Lung (tissue), 12 donors: Measurements from ENCODE around the gene PRR5. TPM values are rescaled to one million over a fixed set of nuclear protein-coding genes. Genes with fewer than 3 reads are reported as not detected.
"Not testable (repeated sequence)": the region's sequence is repeated elsewhere in the genome, so short reads cannot be mapped to it uniquely, and the experiment has no call there.

Experiments used
- ATAC-seq: fragments of 200-7000 bp; cut with Tn5 transposase; one replicate; pipeline ENCODE4 v1.9.1; 2020; ENCODE audit warnings: moderate number of reproducible peaks; ENCODE audit not compliant: insufficient read depth, low FRiP score
- DNase-seq, 3 donors: peaks; one replicate each; pipeline ENCODE4 v3.0.0-alpha.2; 2013 to 2017
- H3K27ac ChIP-seq, 2 donors: one replicate each; pipeline ENCODE4 v1.5.1; 2013; ENCODE audit warnings: mild to moderate bottlenecking in 2 of 2, moderate library complexity in 2 of 2, control low read depth in 1 of 2, inconsistent platforms in 1 of 2, low read depth in 1 of 2, low read length in 1 of 2
- H3K27me3 ChIP-seq, 3 donors: one replicate each; pipeline ENCODE4 v1.5.1; 2013; ENCODE audit warnings: low read length in 2 of 3; ENCODE audit not compliant: control insufficient read depth in 3 of 3, insufficient read depth in 3 of 3
- H3K36me3 ChIP-seq, 4 donors: one replicate each; pipeline ENCODE4 v1.5.1; 2013; ENCODE audit warnings: low read length in 4 of 4, mild to moderate bottlenecking in 1 of 4, moderate library complexity in 1 of 4; ENCODE audit not compliant: control insufficient read depth in 4 of 4, insufficient read depth in 4 of 4
- H3K4me1 ChIP-seq, 5 donors: one replicate each; pipeline ENCODE4 v1.5.1; 2013; ENCODE audit warnings: low read length in 5 of 5, mild to moderate bottlenecking in 2 of 5, moderate library complexity in 1 of 5; ENCODE audit not compliant: control insufficient read depth in 5 of 5, insufficient read depth in 5 of 5
- H3K4me3 ChIP-seq: one replicate; pipeline ENCODE4 v1.5.1; 2013; ENCODE audit warnings: mild to moderate bottlenecking, control low read depth, moderate library complexity
- H3K9ac ChIP-seq, 2 donors: one replicate each; pipeline ENCODE4 v1.5.1; 2013; ENCODE audit warnings: low read length in 2 of 2, control low read depth in 1 of 2; ENCODE audit not compliant: insufficient read depth in 1 of 2
- H3K9me3 ChIP-seq, 4 donors: one replicate each; pipeline ENCODE4 v1.5.1; 2013; ENCODE audit warnings: low read length in 3 of 4, mild to moderate bottlenecking in 1 of 4, moderate library complexity in 1 of 4; ENCODE audit not compliant: control insufficient read depth in 4 of 4, insufficient read depth in 3 of 4
- WGBS, 2 donors: extraction: QIAGEN DNeasy Blood & Tissue Kit; methylation state at CpG; one replicate each; pipeline ENCODE4 v1.1.7; 2013; 5-methylcytosine and 5-hydroxymethylcytosine counted together
- polyA plus RNA-seq, 2 donors: library from polyadenylated mRNA; stranded (reverse); fragments of 200-250 nt; gene quantifications; one replicate each; pipeline ENCODE4 v1.2.1, GENCODE V29; 2013
- total RNA-seq, 2 donors: library from RNA; depleted of rRNA in 1 of 2; stranded (reverse); fragments of >200 nt in 1 of 2; gene quantifications; one replicate each; pipeline ENCODE4 v1.2.1, GENCODE V29; 2014 to 2021
- TF ChIP-seq, protein P1 (sequence below): IDR thresholded peaks from 2 replicates; pipeline ENCODE4 v1.5.1; 2012; ENCODE audit warnings: mild to moderate bottlenecking; ENCODE audit errors: control extremely low read depth, extremely low read depth
- donor health status: control.
- donor health status: control.
- donor health status: Bipolar disorder and iron deficiency.
- donor health status: healthy.
- donor health status: DM: yes; HTN: yes; CAD: no.

PRR5 gene
- total and polyA plus RNA-seq, 4 donors: 9.1 to 17.3 (median 11.1) TPM

GRCh38 chr22:44673406-44673805 is 28.6 kb upstream of the PRR5 start:
- no peaks in the 10 kb centered on the region for H3K27me3 ChIP-seq
- 90 to 92% methylated on average over 8 of the region's 8 CpGs for WGBS, 2 donors
- no peak for DNase-seq

DNA sequence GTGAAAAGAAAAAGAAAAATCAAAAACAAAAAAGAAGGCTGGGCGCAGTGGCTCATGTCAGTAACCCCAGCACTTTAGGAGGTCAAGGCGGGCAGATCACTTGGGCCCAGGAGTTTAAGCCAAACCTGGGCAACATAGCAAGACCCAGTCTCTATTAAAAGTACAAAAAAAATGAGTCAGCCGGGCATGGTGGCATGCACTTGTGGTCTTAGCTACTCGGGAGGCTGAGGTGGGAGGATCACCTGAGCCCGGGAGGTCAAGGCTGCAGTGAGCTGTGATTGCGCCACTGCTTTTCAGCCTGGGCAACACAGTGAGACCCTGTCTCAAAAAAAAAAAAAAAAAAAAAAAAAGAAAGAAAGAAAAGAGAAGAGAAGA is 26.0 kb upstream of the PRR5 start:
- not testable (repeated sequence) for H3K9me3 ChIP-seq, H3K27ac ChIP-seq, H3K36me3 ChIP-seq, ATAC-seq, H3K27me3 ChIP-seq, H3K4me3 ChIP-seq, DNase-seq, H3K9ac ChIP-seq
- peaks cover 0 to 10% (median 0%) of the 10 kb centered on the region in 5 donors for H3K4me1 ChIP-seq
- 82 to 87% methylated on average over 6 of the region's 6 CpGs for WGBS, 2 donors

More at GRCh38 chr22:44673406-44673805, 28.6 kb upstream of the PRR5 start:
- Histone ChIP-seq H3K4me1 (peaks cover 0 to 17% (median 3%) of the 10 kb centered on the region in 5 donors), H3K4me3 (no peak overlapping the region), H3K9ac (no peak overlapping the region), H3K27ac (no peak overlapping the region), H3K9me3 (no peaks in the 10 kb centered on the region), H3K36me3 (no peaks in the 10 kb centered on the region)
- no peak for ATAC-seq
- TF ChIP-seq, protein P1, sequence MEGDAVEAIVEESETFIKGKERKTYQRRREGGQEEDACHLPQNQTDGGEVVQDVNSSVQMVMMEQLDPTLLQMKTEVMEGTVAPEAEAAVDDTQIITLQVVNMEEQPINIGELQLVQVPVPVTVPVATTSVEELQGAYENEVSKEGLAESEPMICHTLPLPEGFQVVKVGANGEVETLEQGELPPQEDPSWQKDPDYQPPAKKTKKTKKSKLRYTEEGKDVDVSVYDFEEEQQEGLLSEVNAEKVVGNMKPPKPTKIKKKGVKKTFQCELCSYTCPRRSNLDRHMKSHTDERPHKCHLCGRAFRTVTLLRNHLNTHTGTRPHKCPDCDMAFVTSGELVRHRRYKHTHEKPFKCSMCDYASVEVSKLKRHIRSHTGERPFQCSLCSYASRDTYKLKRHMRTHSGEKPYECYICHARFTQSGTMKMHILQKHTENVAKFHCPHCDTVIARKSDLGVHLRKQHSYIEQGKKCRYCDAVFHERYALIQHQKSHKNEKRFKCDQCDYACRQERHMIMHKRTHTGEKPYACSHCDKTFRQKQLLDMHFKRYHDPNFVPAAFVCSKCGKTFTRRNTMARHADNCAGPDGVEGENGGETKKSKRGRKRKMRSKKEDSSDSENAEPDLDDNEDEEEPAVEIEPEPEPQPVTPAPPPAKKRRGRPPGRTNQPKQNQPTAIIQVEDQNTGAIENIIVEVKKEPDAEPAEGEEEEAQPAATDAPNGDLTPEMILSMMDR: no peak

GRCh38 chr22:44676441-44677352 is 25.3 kb upstream of the PRR5 start:
- H3K4me3 ChIP-seq: no peak overlapping the region
- DNase-seq (peak in 2 of 3 donors; percentile 15 to 53), ATAC-seq (no peak)
- 22 to 38% methylated on average over 24 to 25 of the region's 25 CpGs for WGBS, 2 donors
- H3K27ac ChIP-seq: no peak overlapping the region
- H3K4me1 ChIP-seq: peaks cover 0 to 10% (median 0%) of the 10 kb centered on the region in 5 donors
- TF ChIP-seq, protein P1: no peak
- H3K9me3 ChIP-seq: no peaks in the 10 kb centered on the region
- no peaks in the 10 kb centered on the region for H3K36me3 ChIP-seq
- H3K9ac ChIP-seq: no peak overlapping the region
- no peaks in the 10 kb centered on the region for H3K27me3 ChIP-seq

DNA sequence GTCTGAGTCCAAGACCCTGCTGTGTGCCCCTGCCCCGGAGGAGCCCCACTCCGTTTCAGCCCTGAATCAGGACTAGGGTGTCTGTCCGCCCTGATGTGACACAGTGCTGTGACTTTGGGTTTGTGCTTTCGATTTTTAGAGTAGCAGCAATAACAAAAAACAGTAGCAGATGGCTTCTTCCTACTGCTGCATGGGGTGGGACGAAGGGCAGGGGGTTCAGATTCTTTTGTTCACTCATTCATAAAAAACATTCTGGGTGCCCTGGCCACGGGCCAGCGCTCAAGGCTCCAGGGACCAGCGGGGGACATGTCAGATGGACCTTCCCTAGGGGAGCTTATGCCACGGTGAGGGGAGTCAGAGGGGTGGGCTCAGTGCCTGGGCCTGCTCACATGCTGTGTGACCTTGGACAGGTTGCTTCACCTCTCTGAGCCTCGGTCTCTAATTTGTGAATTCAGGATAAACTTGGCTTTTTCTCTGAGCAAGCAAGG is 24.6 kb upstream of the PRR5 start:
- H3K4me1 ChIP-seq: peaks cover 0 to 10% (median 0%) of the 10 kb centered on the region in 5 donors
- H3K4me3 ChIP-seq: no peak overlapping the region
- DNase-seq (no peak), ATAC-seq (no peak)
- H3K9me3 ChIP-seq: no peaks in the 10 kb centered on the region
- no peak overlapping the region for H3K9ac ChIP-seq
- TF ChIP-seq, protein P1: no peak
- H3K27me3 ChIP-seq: no peaks in the 10 kb centered on the region
- H3K36me3 ChIP-seq: no peaks in the 10 kb centered on the region
- no peak overlapping the region for H3K27ac ChIP-seq
- 48 to 69% methylated on average over 10 of the region's 10 CpGs for WGBS, 2 donors
